Nephron progenitor cell (in vitro differentiated cells): Measurements from ENCODE around the gene RPS13.
A peak's percentile ranks its signal among the peaks of the same experiment; 100 is the strongest.
"Not testable (repeated sequence)": the region's sequence is repeated elsewhere in the genome, so short reads cannot be mapped to it uniquely, and the experiment has no call there.

Experiments
- DNase-seq: peaks from one replicate; pipeline ENCODE4 v3.0.0; 2021
- H3K27ac Mint-ChIP-seq: 2 replicates; pipeline ENCODE4 v1.8.0; 2021; ENCODE audit warnings: mild to moderate bottlenecking, moderate library complexity, mixed read lengths
- H3K27me3 Mint-ChIP-seq: 2 replicates; pipeline ENCODE4 v1.8.0; 2021; ENCODE audit warnings: mild to moderate bottlenecking, low read depth, mixed read lengths; ENCODE audit not compliant: poor library complexity
- H3K36me3 Mint-ChIP-seq: 2 replicates; pipeline ENCODE4 v1.8.0; 2021; ENCODE audit warnings: low read depth, mixed read lengths
- H3K4me1 Mint-ChIP-seq: 2 replicates; pipeline ENCODE4 v1.8.0; 2021; ENCODE audit warnings: mixed read lengths
- H3K4me3 Mint-ChIP-seq: 2 replicates; pipeline ENCODE4 v1.8.0; 2021; ENCODE audit warnings: mild to moderate bottlenecking, moderate library complexity, mixed read lengths
- H3K9me3 Mint-ChIP-seq: 2 replicates; pipeline ENCODE4 v1.8.0; 2021; ENCODE audit warnings: mild to moderate bottlenecking, moderate library complexity, mixed read lengths
- CTCF ChIP-seq: fragments of 200-600 bp; sonication (generic); IDR thresholded peaks from 2 replicates; pipeline ENCODE4 v1.5.0; 2021; ENCODE audit warnings: antibody characterized with exemption

The RPS13 gene

GRCh38 chr11:17102462-17102861 is 25.0 kb upstream of the RPS13 start:
- Mint-ChIP-seq H3K36me3 (peaks cover 71% of the 10 kb centered on the region), H3K9me3 (no peaks in the 10 kb centered on the region), H3K27me3 (no peaks in the 10 kb centered on the region)

GRCh38 chr11:17098658-17099057 is 21.2 kb upstream of the RPS13 start:
- no peak overlapping the region for H3K27ac Mint-ChIP-seq
- no peaks in the 10 kb centered on the region for H3K27me3 Mint-ChIP-seq
- H3K4me1 Mint-ChIP-seq, result no peaks in the 10 kb centered on the region
- DNase-seq, result no peak
- no peak for TF ChIP-seq CTCF
- no peaks in the 10 kb centered on the region for H3K9me3 Mint-ChIP-seq
- H3K4me3 Mint-ChIP-seq, result no peak overlapping the region
- H3K36me3 Mint-ChIP-seq, result peaks cover 69% of the 10 kb centered on the region

More at GRCh38 chr11:17102462-17102861, 25.0 kb upstream of the RPS13 start:
- H3K4me3 Mint-ChIP-seq, result no peak overlapping the region
- H3K4me1 Mint-ChIP-seq, result peaks cover 4% of the 10 kb centered on the region
- H3K27ac Mint-ChIP-seq, result no peak overlapping the region
- DNase-seq, result no peak
- no peak for TF ChIP-seq CTCF

GRCh38 chr11:17098038-17098437 is 20.6 kb upstream of the RPS13 start:
- Mint-ChIP-seq H3K4me1 (no peaks in the 10 kb centered on the region), H3K27ac (peak overlapping the region; percentile 47), H3K36me3 (peaks cover 63% of the 10 kb centered on the region), H3K4me3 (no peak overlapping the region), H3K9me3 (no peaks in the 10 kb centered on the region), H3K27me3 (no peaks in the 10 kb centered on the region)
- no peak for DNase-seq
- no peak for TF ChIP-seq CTCF

GRCh38 chr11:17085976-17086375 is 8.5 kb upstream of the RPS13 start:
- Mint-ChIP-seq H3K36me3 (peaks cover 21% of the 10 kb centered on the region), H3K27ac (peak overlapping the region; percentile 89)
- not testable (repeated sequence) for DNase-seq, H3K4me1 Mint-ChIP-seq, H3K27me3 Mint-ChIP-seq, H3K9me3 Mint-ChIP-seq, H3K4me3 Mint-ChIP-seq

- no peak for TF ChIP-seq CTCF
- Mint-ChIP-seq H3K4me3 (peak overlapping the region; percentile 100), H3K27ac (peak overlapping the region; percentile 97), H3K27me3 (no peaks in the 10 kb centered on the region), H3K36me3 (peaks cover 36% of the 10 kb centered on the region), H3K9me3 (peaks cover 4% of the 10 kb centered on the region), H3K4me1 (peaks cover 34% of the 10 kb centered on the region)
- DNase-seq, result no peak
Measured at GRCh38 chr11:17077240-17077519, 287 bp downstream of the RPS13 start.

GRCh38 chr11:17076517-17077239 is 789 bp downstream of the RPS13 start:
- DNase-seq, result no peak
- H3K27ac Mint-ChIP-seq, result peak overlapping the region; percentile 97
- peaks cover 36% of the 10 kb centered on the region for H3K36me3 Mint-ChIP-seq
- peaks cover 34% of the 10 kb centered on the region for H3K4me1 Mint-ChIP-seq
- no peaks in the 10 kb centered on the region for H3K27me3 Mint-ChIP-seq
- TF ChIP-seq CTCF, result no peak
- peak overlapping the region; percentile 100 for H3K4me3 Mint-ChIP-seq
- peaks cover 4% of the 10 kb centered on the region for H3K9me3 Mint-ChIP-seq
